ELR (cell line): Measurements from ENCODE around the gene SPTBN5.

Experiments
- DNase-seq: peaks from one replicate; pipeline ENCODE4 v3.0.0-alpha.2; 2015; ENCODE audit warnings: low read depth

SPTBN5 gene

GRCh38 chr15:41893422-41894250 is at the start of gene SPTBN5:
SPTBN5 (minus strand) TSS chr15:41894053; CDS start chr15:41893497, 556 bp downstream.
- no peak for DNase-seq

GRCh38 chr15:41942886-41943285 is 49.0 kb upstream of the SPTBN5 start:
- no peak for DNase-seq

DNA sequence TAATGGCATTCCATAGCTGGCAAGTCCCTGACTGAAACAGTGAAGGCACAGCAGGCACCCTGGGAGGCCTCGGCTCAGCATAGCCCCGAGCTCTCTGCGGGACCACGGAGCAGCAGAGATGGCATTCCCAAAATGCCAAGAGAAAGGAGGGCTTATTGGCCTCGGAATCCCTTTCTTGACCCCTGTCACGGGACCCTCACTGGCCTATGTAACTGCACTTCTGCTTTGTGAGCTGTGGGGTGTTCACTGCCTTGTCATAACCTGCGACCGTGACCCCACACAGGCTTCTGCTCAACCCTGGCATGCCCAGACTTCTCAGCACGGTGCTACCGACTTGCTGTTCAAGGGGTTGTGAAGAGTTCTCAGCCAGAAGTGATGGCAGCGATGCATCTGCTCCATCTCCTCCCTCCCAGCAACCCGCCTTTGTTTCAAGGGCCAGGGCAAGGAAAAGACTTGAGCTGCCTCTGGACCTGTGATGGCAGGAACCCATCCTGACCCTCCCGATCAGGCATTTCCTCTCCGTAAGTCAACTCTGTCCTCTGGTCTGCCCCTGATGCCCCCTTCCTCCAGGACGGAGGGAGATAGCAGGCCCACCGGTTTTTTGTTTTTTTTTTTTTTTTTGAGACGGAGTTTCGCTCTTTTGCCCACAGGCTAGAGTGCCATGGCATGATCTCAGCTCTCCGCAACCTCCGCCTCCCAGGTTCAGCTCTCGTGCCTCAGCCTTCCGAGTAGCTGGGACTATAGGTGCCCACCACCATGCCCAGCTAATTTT is 48.0 kb upstream of the SPTBN5 start:
- DNase-seq, result no peak

- peak; percentile 97 for DNase-seq
These were observed 46.6 kb upstream of the SPTBN5 start for GRCh38 chr15:41940441-41940857.

DNA sequence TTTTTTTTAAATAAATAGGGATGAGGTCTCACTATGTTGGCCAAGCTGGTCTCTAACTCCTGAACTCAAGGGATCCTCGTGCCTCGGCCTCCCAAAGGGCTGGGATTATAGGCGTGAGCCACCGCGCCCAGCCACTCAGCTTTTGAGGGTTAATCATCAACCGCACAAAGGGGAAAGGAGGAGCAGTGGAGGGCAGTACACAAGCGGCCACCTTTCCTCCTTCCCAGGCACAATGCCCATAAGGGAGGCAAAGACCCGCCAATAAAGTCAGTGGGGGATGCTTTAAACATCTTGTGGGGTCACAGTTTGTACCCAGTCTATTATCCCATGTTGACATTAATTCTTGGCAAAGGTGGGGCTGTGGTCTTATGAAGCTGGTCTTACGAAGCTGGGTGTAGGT is 46.1 kb upstream of the SPTBN5 start:
- DNase-seq, result no peak

DNA sequence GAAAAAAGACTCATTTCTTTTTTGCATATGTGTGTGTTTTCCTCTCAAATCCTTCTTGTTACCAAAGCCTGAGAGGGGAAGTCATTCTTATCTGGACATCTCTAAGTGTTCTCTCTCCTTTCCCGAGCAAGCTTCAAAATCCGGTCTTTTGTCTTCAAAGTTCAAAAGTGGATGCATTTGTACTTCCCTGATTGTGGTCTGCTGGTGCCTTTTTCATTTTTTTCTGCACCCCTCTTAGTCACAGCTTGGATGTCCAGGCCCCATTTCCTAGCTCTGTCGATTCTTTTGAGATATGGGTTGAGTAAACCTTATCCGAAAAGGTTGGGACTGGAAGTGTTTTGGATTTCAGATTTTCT is 43.7 kb upstream of the SPTBN5 start:
- no peak for DNase-seq

DNA sequence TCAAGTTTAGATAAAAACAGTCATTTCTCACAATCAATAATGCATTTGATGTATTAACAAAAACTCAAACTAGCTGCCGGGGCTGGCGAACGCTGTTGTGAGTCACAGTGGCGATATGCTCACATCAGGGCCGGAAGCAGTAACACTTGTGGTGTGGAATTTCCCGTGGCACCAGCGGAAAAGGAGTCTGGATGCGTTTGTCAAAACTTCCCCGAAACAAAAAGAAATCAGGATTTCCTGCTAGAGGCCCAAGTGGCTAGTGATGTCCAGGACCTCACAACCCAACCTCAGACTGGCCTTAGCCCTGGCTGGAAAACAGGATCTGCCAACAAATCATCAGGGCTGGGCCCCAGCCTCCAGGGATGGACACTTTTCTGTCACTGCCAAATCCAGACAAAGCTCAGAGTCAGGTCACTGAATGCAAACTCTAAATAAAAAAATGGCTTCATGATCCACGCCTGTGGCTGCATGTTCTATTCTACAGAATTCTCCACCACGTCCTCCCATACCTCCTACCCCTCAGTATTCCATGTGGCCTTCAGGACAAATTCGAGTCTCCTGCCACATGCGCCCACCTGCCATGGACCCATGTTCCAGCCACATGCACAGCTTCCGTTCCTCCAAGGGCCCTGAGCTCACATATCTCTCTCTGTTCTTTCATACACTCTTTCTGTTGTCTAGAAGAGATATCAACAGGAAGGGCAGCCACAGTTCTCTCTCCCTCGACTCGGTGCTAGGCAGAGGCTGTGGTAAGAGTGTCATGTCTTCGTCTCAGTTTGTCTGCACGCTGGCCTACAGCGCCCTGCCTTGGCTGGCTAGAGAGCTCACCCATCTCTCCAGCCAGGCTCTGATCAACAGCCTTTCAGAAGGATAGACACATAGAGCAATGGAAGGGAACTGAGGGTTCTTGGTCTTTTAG is 43.1 kb upstream of the SPTBN5 start:
- peak; percentile 31 for DNase-seq

- no peak for DNase-seq
These were observed 42.3 kb upstream of the SPTBN5 start for GRCh38 chr15:41936155-41936554.

DNA sequence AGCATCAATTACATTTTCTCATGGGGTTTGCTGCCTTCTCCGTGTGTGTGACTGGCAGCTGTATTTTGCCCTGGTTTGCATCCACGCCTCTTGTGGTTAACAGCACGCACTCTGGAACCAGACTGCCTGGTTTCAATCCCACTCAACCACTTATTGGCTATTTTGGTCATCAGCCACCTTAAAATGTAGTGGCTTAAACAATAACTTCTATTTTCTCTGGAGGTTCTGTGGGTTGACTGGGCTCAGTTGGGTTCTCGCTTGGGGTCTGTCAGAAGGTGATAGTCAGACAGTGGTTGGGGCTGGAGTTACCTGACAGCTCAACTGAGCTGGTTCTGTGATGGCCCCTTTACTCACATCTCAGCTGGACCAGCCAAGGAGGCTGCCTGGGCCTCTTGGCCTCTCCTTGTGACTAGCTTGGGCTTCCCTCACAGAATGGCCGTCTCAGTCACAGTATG is 41.7 kb upstream of the SPTBN5 start:
- DNase-seq, result no peak

DNA sequence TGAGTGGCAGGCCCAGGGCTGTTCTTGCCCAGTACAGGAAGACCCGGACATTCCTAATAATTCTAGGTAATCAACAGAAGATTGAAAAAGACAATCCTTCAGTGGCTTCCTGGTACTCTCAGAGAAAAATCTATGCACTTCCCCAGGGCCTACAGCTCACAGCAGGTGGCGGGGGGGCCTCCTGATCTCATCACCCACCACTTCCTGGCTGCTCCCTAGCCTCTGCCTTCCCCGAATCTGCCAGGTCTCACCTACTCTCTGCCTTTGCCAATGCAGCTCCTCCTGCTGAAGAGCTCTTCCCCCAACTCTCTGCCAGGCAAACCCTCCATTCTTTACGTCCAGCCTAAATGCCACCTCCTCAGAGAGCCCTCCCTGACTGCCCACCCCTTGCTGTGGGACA is 41.0 kb upstream of the SPTBN5 start:
- DNase-seq, result peak; percentile 86

GRCh38 chr15:41933771-41934170 is 39.9 kb upstream of the SPTBN5 start:
- DNase-seq, result peak; percentile 88

DNA sequence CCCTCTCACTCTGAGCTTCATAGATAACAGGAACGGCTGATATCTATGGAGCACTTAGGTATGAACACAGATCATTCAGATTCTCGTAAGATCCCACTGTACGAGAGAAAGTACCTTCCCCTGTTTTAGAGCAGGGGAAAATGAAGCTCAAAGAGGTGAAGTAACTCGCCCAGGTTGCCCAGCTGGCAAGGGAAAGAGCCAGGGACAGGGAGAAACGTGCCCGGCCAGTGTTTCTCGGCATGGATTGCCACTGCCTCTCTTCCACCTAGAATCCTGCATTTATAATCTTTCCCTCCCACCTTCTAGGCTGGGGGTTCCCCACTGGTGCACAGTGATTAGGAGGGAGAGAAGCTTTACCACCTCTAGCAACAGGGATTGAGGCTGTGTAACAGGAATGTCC is 39.5 kb upstream of the SPTBN5 start:
- DNase-seq, result no peak

DNA sequence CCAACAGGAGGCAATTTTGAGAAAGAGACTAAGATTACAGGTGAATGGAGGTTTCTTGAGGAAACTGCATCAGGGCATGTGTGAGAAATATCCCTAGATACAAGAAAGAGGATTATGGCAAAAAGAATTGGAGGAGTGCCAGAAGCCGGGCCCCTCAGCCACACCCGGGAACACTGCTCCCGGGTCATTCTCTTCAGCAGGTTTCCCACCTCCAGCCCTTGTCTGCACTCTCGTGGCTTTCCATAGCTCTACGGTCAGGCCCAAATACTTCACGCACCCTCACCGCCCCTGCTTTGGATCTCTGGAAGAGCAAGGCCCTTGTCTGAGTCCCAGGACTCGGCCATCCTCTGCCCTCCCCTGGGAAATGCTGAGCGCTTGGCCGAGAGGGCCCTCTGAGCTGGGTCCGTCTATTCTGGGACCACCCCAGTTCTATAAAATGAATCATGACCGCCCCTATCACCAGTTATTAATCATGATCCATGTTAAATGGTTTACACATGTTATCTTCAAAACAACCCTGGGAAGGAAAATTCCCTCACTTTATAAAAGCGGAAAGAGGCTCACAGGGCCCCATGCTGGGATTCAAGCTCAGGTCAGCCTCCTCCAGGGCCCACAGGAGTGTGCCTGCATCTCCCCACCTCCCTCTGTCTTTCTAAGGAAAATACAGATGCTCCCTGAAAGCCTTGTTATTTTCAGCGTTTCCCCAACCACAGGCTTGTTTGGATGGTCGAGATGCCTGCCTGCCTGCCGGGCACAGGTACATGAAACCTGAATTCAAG is 38.8 kb upstream of the SPTBN5 start:
- DNase-seq, result no peak

GRCh38 chr15:41932101-41932500 is 38.2 kb upstream of the SPTBN5 start:
- DNase-seq, result no peak

GRCh38 chr15:41930867-41931222 is 37.0 kb upstream of the SPTBN5 start:
- no peak for DNase-seq

- peak; percentile 94 for DNase-seq
These were observed 36.5 kb upstream of the SPTBN5 start for GRCh38 chr15:41930221-41930866.

- no peak for DNase-seq
These were observed 35.1 kb upstream of the SPTBN5 start for GRCh38 chr15:41928637-41929620.

GRCh38 chr15:41928100-41928499 is 34.2 kb upstream of the SPTBN5 start:
- DNase-seq, result no peak

DNA sequence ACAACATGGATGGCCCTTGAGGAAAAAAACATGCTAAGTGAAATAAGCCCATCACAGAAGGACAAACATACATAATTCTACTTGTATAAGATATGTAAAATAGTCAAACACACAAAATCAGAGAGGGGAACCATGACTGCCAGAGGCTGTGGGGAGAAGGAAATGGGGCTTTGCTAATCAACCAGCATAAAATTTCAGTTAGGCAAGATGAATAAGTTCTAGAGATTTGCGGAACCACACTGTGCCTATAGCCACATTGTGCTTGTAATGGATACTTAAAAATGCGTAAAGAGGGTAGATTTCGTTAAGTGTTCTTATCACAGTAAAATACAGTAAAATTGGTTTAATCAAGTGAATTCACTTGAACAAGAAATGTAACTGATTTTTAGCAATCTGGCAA is 33.7 kb upstream of the SPTBN5 start:
- no peak for DNase-seq
